HepG2 (cell line): ENCODE measurements around the gene C1QTNF5. TPM values are rescaled to one million over a fixed set of nuclear protein-coding genes. Genes with fewer than 3 reads are reported as not detected.

ENCODE experiments used
- ATAC-seq: fragments of 200-7000 bp; cut with Tn5 transposase; 3 replicates; pipeline ENCODE4 v1.9.1; 2020; ENCODE audit warnings: mild to moderate bottlenecking, moderate library complexity
- BruUV-seq: library from RNA; stranded (reverse); fragments of 400-500 nt; replicated peaks from 2 replicates; lab custom pipeline; 2021; lab: Mats Ljungman, UMichigan
- CTCF ChIA-PET: fragments of 300-600 bp; formaldehyde crosslinking; extraction: SDS; loops from one replicate; lab custom pipeline; 2021; ENCODE audit warnings: low total read pairs, inconsistent platforms, low intra/inter-chr PET ratio; lab: Yijun Ruan, JAX
- POLR2A ChIA-PET: fragments of 350-600 bp; sonication (Branson Sonifier 250); formaldehyde crosslinking; loops from one replicate; lab custom pipeline; 2020; ENCODE audit warnings: antibody characterized with exemption, inconsistent platforms; lab: Yijun Ruan, JAX
- DNase-seq: peaks from one replicate; pipeline ENCODE4 v3.0.0-alpha.2; 2015; ENCODE audit warnings: low spot score
- FAIRE-seq: peaks from 3 replicates; lab custom pipeline; 2011; peaks lifted over from hg19 to GRCh38; lab: Jason Lieb, UNC
- H2AFZ ChIP-seq: one replicate; pipeline ENCODE4 v1.6.1; 2011; ENCODE audit warnings: low read length, inconsistent platforms
- H3K27ac ChIP-seq: fragments of 300-600 bp; 3 replicates; pipeline ENCODE4 v1.8.0; 2011; ENCODE audit warnings: mixed run types, mild to moderate bottlenecking, mixed read lengths, low read length, inconsistent platforms; ENCODE audit not compliant: insufficient read depth; ENCODE audit errors: extremely low read length
- H3K27me3 ChIP-seq, 2 experiments: fragments of 200-600 bp in 1 of 2; 2 replicates in 1 of 2; 3 replicates in 1 of 2; pipeline versions ENCODE4 v1.6.0 to v1.8.0; 2011; ENCODE audit warnings: low read length in 2 of 2, mild to moderate bottlenecking in 2 of 2, moderate library complexity in 2 of 2, inconsistent platforms in 1 of 2; ENCODE audit not compliant: insufficient read depth in 2 of 2, control insufficient read depth in 1 of 2
- H3K36me3 ChIP-seq, 2 experiments: fragments of 200-600 bp in 1 of 2; replicated peaks in 1 of 2; 2 replicates in 1 of 2; 3 replicates in 1 of 2; pipeline versions ENCODE4 v1.5.1 to v1.8.0; 2011; ENCODE audit warnings: low read length in 2 of 2, inconsistent platforms in 1 of 2; ENCODE audit not compliant: insufficient read depth in 2 of 2, control insufficient read depth in 1 of 2
- H3K4me1 ChIP-seq: 2 replicates; pipeline ENCODE4 v1.5.1; 2012; ENCODE audit warnings: low read length, inconsistent platforms; ENCODE audit not compliant: insufficient read depth
- H3K4me2 ChIP-seq: 2 replicates; pipeline ENCODE4 v1.6.0; 2011; ENCODE audit warnings: low read depth, low read length, inconsistent platforms
- H3K4me3 ChIP-seq, 3 experiments: fragments of 200-600 bp in 1 of 3; sonication (generic), shearing (Covaris generic) in 1 of 3; replicated peaks in 1 of 3; 2 replicates each; pipeline ENCODE4 v1.5.1; 2011 to 2016; ENCODE audit warnings: low read length in 3 of 3, inconsistent platforms in 2 of 3, low read depth in 2 of 3, mild to moderate bottlenecking in 2 of 3, control low read depth in 1 of 3, mixed read lengths in 1 of 3; ENCODE audit not compliant: insufficient read depth in 1 of 3
- H3K79me2 ChIP-seq: one replicate; pipeline ENCODE4 v1.6.1; 2011; ENCODE audit warnings: low read length, inconsistent platforms; ENCODE audit not compliant: insufficient read depth
- H3K9ac ChIP-seq: 2 replicates; pipeline ENCODE4 v1.6.0; 2011; ENCODE audit warnings: mild to moderate bottlenecking, low read depth, low read length, inconsistent platforms; ENCODE audit not compliant: insufficient read depth
- H3K9me3 ChIP-seq: 2 replicates; pipeline ENCODE4 v1.5.1; 2012; ENCODE audit warnings: mild to moderate bottlenecking, low read length
- H4K20me1 ChIP-seq: 2 replicates; pipeline ENCODE4 v1.6.0; 2011; ENCODE audit warnings: inconsistent platforms, mild to moderate bottlenecking, low read length, moderate library complexity; ENCODE audit not compliant: insufficient read depth
- HOXA3 ChIP-seq: sonication (generic); formaldehyde crosslinking; IDR thresholded peaks from 2 replicates; pipeline ENCODE4 v1.5.0; 2020; ENCODE audit warnings: missing genetic modification reagents
- JDP2 ChIP-seq: sonication (generic); formaldehyde crosslinking; IDR thresholded peaks from 2 replicates; pipeline ENCODE4 v1.8.1; 2022; ENCODE audit warnings: missing genetic modification reagents, borderline replicate concordance
- KDM4B ChIP-seq: sonication (generic); formaldehyde crosslinking; IDR thresholded peaks from 2 replicates; pipeline ENCODE4 v1.4.0; 2020; ENCODE audit warnings: missing genetic modification reagents
- MATR3 ChIP-seq: sonication (generic); formaldehyde crosslinking; IDR thresholded peaks from 2 replicates; pipeline ENCODE4 v1.4.0; 2020; ENCODE audit warnings: missing genetic modification reagents
- MAZ ChIP-seq, 2 experiments: sonication (generic) in 1 of 2; formaldehyde crosslinking in 1 of 2; IDR thresholded peaks; 2 replicates each; pipeline versions ENCODE4 v1.5.0 to v1.6.1; 2012 to 2020; ENCODE audit warnings: low read depth in 2 of 2, mild to moderate bottlenecking in 2 of 2, borderline replicate concordance in 1 of 2, improper control_type of control experiment in 1 of 2, low read length in 1 of 2, missing genetic modification reagents in 1 of 2, moderate library complexity in 1 of 2
- NFYB ChIP-seq: sonication (generic); formaldehyde crosslinking; IDR thresholded peaks from 2 replicates; pipeline ENCODE4 v1.4.0; 2020; ENCODE audit warnings: missing genetic modification reagents
- NRL ChIP-seq: sonication (generic); formaldehyde crosslinking; IDR thresholded peaks from 2 replicates; pipeline ENCODE4 v1.5.0; 2020; ENCODE audit warnings: missing genetic modification reagents, mild to moderate bottlenecking, moderate library complexity, borderline replicate concordance
- RCOR2 ChIP-seq: IDR thresholded peaks from 2 replicates; pipeline ENCODE4 v1.6.1; 2016; ENCODE audit warnings: missing biosample characterization, missing genetic modification reagents
- REL ChIP-seq: sonication (generic); formaldehyde crosslinking; conservative IDR thresholded peaks from 2 replicates; pipeline ENCODE4 v1.8.0; 2022; ENCODE audit warnings: mild to moderate bottlenecking, missing genetic modification reagents, moderate library complexity
- REXO4 ChIP-seq: sonication (generic); formaldehyde crosslinking; IDR thresholded peaks from 2 replicates; pipeline ENCODE4 v1.8.0; 2022; ENCODE audit warnings: missing genetic modification reagents, mild to moderate bottlenecking, borderline replicate concordance
- TSC22D2 ChIP-seq: sonication (generic); formaldehyde crosslinking; IDR thresholded peaks from 2 replicates; pipeline ENCODE4 v1.5.1; 2020; ENCODE audit warnings: missing genetic modification reagents, mild to moderate bottlenecking, borderline replicate concordance
- UBTF ChIP-seq: sonication (generic); formaldehyde crosslinking; IDR thresholded peaks from 2 replicates; pipeline ENCODE4 v1.4.0; 2020; ENCODE audit warnings: mild to moderate bottlenecking, missing genetic modification reagents
- ZNF556 ChIP-seq: sonication (generic); formaldehyde crosslinking; IDR thresholded peaks from 2 replicates; pipeline ENCODE4 v1.4.0; 2020; ENCODE audit warnings: mild to moderate bottlenecking, missing genetic modification reagents, borderline replicate concordance
- WGBS: methylation state at CpG from one replicate; pipeline ENCODE4 v1.1.6; 2017; ENCODE audit warnings: low lambda C conversion rate; 5-methylcytosine and 5-hydroxymethylcytosine counted together
- in situ Hi-C: cut with HindIII; loops from 2 replicates; pipeline ENCODE4 v1.10.0; 2017; ENCODE audit warnings: low pct_unique_long_range_greater_than_20kb; ENCODE audit not compliant: extremely low pct_ligation_motif_present
- intact Hi-C: fragments of 100-400 bp; cut with micrococcal nuclease; formaldehyde crosslinking; loops from one replicate; pipeline ENCODE4 v1.10.0; 2022; ENCODE audit not compliant: unreplicated experiment
- polyA plus RNA-seq, 8 experiments: library from polyadenylated mRNA; depleted of rRNA in 3 of 8; stranded (reverse) in 7 of 8; unstranded in 1 of 8; fragments of >200 nt; fragmentation: Illumina TruSeq in 4 of 8; extraction: Trizol in 4 of 8; gene quantifications; 2 replicates each; pipeline versions ENCODE4 v1.2.1 to v1.2.3, GENCODE V29; 2011 to 2016; ENCODE audit warnings: low read depth in 4 of 8, missing spikeins in 1 of 8, mixed read lengths in 1 of 8; ENCODE audit not compliant: insufficient read depth in 1 of 8
- total RNA-seq, 5 experiments: library from RNA; depleted of rRNA; stranded (reverse); fragments of >200 nt; fragmentation: Illumina TruSeq; extraction: Trizol; gene quantifications; 2 replicates each; pipeline ENCODE4 v1.2.3, GENCODE V29; 2016; ENCODE audit warnings: low read depth in 1 of 5
- TF ChIP-seq, protein P1 (sequence below): IDR thresholded peaks from 2 replicates; pipeline ENCODE4 v1.6.1; 2016; ENCODE audit warnings: low read depth, missing genetic modification reagents, missing compliant biosample characterization

The C1QTNF5 gene
- total and polyA plus RNA-seq, 2 of the 13 experiments (the other 11 are each of a cell fraction or from before 2014, with no cell fraction given): 0.86 to 1.2 TPM

- WGBS: 43% methylated on average over 5 of the region's 14 CpGs
- Histone ChIP-seq H3K79me2 (peaks cover 29% of the 10 kb centered on the region), H3K4me1 (peaks cover 100% of the 10 kb centered on the region), H2AFZ (no peak overlapping the region), H3K36me3 (no peaks in the 10 kb centered on the region), H3K4me2 (peak overlapping the region; percentile 83), H3K4me3 (peak overlapping the region; percentile 30 to 65 (median 32); a peak in 4 of 6 replicates), H3K27ac (peak overlapping the region; percentile 68), H3K9ac (peak overlapping the region; percentile 64), H3K9me3 (no peaks in the 10 kb centered on the region), H3K27me3 (no peaks in the 10 kb centered on the region), H4K20me1 (no peaks in the 10 kb centered on the region)
- ChIA-PET POLR2A (interaction anchor here (0.8 to 4.4 kb wide), 17 partner anchors 8 to 803 kb away, joined by 3 to 22 read pairs (median 5); partner anchors contain the start of genes ARCN1, C1QTNF5, CBL and HMBS), CTCF (no interaction called here)
- FAIRE-seq (peak; percentile 42), ATAC-seq (no peak), DNase-seq (peak; percentile 58)
- in situ Hi-C loops: loop anchor here (5.0 kb wide), 1 partner anchor 97 kb away; no protein-coding TSS in a partner anchor
- TSS peak; percentile 27 for BruUV-seq
- intact Hi-C loops: loop anchor here (2.0 kb wide), 1 partner anchor 171 kb away; no protein-coding TSS in a partner anchor
- TF ChIP-seq UBTF: no peak
- no peak for TF ChIP-seq HOXA3
- TF ChIP-seq MATR3 (CRISPR knock-in tag): no peak
- TF ChIP-seq JDP2: no peak
- TF ChIP-seq NRL (CRISPR knock-in tag): 0 out of 2 replicates have a peak, but pooled peaks have one; percentile 42
- no peak for TF ChIP-seq KDM4B (CRISPR knock-in tag)
- TF ChIP-seq ZNF556 (CRISPR knock-in tag): no peak
- no peak for TF ChIP-seq TSC22D2
- TF ChIP-seq RCOR2 (CRISPR knock-in tag): no peak
- TF ChIP-seq MAZ (IDR thresholded peaks at IDR 0.05; ENCODE audit: borderline replicate concordance, low read depth, low read length): no peak
- TF ChIP-seq MAZ (CRISPR knock-in tag; IDR thresholded peaks at IDR 0.05; ENCODE audit: low read depth): 0 out of 2 replicates have a peak, but pooled peaks have one; percentile 43
- TF ChIP-seq REL: no peak
- TF ChIP-seq REXO4: no peak
- peak; percentile 55; the same call in 1 of the 2 replicates for TF ChIP-seq NFYB
- TF ChIP-seq, protein P1, sequence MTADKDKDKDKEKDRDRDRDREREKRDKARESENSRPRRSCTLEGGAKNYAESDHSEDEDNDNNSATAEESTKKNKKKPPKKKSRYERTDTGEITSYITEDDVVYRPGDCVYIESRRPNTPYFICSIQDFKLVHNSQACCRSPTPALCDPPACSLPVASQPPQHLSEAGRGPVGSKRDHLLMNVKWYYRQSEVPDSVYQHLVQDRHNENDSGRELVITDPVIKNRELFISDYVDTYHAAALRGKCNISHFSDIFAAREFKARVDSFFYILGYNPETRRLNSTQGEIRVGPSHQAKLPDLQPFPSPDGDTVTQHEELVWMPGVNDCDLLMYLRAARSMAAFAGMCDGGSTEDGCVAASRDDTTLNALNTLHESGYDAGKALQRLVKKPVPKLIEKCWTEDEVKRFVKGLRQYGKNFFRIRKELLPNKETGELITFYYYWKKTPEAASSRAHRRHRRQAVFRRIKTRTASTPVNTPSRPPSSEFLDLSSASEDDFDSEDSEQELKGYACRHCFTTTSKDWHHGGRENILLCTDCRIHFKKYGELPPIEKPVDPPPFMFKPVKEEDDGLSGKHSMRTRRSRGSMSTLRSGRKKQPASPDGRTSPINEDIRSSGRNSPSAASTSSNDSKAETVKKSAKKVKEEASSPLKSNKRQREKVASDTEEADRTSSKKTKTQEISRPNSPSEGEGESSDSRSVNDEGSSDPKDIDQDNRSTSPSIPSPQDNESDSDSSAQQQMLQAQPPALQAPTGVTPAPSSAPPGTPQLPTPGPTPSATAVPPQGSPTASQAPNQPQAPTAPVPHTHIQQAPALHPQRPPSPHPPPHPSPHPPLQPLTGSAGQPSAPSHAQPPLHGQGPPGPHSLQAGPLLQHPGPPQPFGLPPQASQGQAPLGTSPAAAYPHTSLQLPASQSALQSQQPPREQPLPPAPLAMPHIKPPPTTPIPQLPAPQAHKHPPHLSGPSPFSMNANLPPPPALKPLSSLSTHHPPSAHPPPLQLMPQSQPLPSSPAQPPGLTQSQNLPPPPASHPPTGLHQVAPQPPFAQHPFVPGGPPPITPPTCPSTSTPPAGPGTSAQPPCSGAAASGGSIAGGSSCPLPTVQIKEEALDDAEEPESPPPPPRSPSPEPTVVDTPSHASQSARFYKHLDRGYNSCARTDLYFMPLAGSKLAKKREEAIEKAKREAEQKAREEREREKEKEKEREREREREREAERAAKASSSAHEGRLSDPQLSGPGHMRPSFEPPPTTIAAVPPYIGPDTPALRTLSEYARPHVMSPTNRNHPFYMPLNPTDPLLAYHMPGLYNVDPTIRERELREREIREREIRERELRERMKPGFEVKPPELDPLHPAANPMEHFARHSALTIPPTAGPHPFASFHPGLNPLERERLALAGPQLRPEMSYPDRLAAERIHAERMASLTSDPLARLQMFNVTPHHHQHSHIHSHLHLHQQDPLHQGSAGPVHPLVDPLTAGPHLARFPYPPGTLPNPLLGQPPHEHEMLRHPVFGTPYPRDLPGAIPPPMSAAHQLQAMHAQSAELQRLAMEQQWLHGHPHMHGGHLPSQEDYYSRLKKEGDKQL (CRISPR knock-in tag): no peak
These were observed 34.9 kb upstream of the C1QTNF5 start for GRCh38 chr11:119375337-119376196.
